SIG-M5 treated with dmso at 0.1 percent for 504 hours (cell line): ENCODE measurements around the gene CCM2.

Source experiments
- DNase-seq: peaks from one replicate; lab custom pipeline; 2025; ENCODE audit not compliant: unreplicated experiment; lab: John Stamatoyannopoulos, UW

Gene CCM2

GRCh38 chr7:45000093-45001032, at the start of gene CCM2:
CCM2 (plus strand) TSS chr7:45000201; CDS start chr7:45000334, 133 bp downstream.
- no peak for DNase-seq

GRCh38 chr7:44953156-44953555, 46.8 kb upstream of the CCM2 start:
- DNase-seq, result no peak

- DNase-seq, result no peak
Observed at GRCh38 chr7:44955733-44956132, 44.3 kb upstream of the CCM2 start.

- no peak for DNase-seq
Observed at GRCh38 chr7:44956157-44956766, 43.7 kb upstream of the CCM2 start.

GRCh38 chr7:44958645-44959344, 41.2 kb upstream of the CCM2 start:
- no peak for DNase-seq

GRCh38 chr7:44959433-44959951, 40.5 kb upstream of the CCM2 start:
- DNase-seq, result peak; percentile 32

GRCh38 chr7:44960011-44960580, 39.9 kb upstream of the CCM2 start:
- no peak for DNase-seq

- no peak for DNase-seq
Observed at GRCh38 chr7:44961844-44962482, 38.0 kb upstream of the CCM2 start.

- no peak for DNase-seq
Observed at GRCh38 chr7:44962483-44963251, 37.3 kb upstream of the CCM2 start.

GRCh38 chr7:44963364-44964290, 36.4 kb upstream of the CCM2 start:
- no peak for DNase-seq

- peak; percentile 10 for DNase-seq
Observed at GRCh38 chr7:44964384-44964830, 35.6 kb upstream of the CCM2 start.

- no peak for DNase-seq
Observed at GRCh38 chr7:44964831-44965440, 35.1 kb upstream of the CCM2 start.

GRCh38 chr7:44965441-44965903, 34.5 kb upstream of the CCM2 start:
- no peak for DNase-seq

GRCh38 chr7:44965937-44966730, 33.9 kb upstream of the CCM2 start:
- DNase-seq, result no peak

- DNase-seq, result no peak
Observed at GRCh38 chr7:44966731-44967538, 33.1 kb upstream of the CCM2 start.

- DNase-seq, result no peak
Observed at GRCh38 chr7:44967571-44968446, 32.2 kb upstream of the CCM2 start.
